Mucosa of stomach (tissue), 1 donor: ENCODE measurements around the gene ADCY1.

Experiments used
- H3K27me3 ChIP-seq: one replicate; pipeline ENCODE4 v1.7.0; 2013; ENCODE audit warnings: mild to moderate bottlenecking, low read length; ENCODE audit not compliant: control insufficient read depth, insufficient read depth
- H3K36me3 ChIP-seq: one replicate; pipeline ENCODE4 v1.7.0; 2013; ENCODE audit warnings: low read length; ENCODE audit not compliant: control insufficient read depth, insufficient read depth
- H3K4me1 ChIP-seq: one replicate; pipeline ENCODE4 v1.7.0; 2013; ENCODE audit warnings: mild to moderate bottlenecking, low read length; ENCODE audit not compliant: control insufficient read depth, insufficient read depth
- H3K4me3 ChIP-seq: one replicate; pipeline ENCODE4 v1.7.0; 2013; ENCODE audit warnings: low read length
- H3K9ac ChIP-seq: one replicate; pipeline ENCODE4 v1.7.0; 2013; ENCODE audit warnings: mild to moderate bottlenecking, low read length, moderate library complexity
- H3K9me3 ChIP-seq: one replicate; pipeline ENCODE4 v1.7.0; 2013; ENCODE audit warnings: mild to moderate bottlenecking, low read length, moderate library complexity; ENCODE audit not compliant: control insufficient read depth
- donor health status: Pancreatic carcinoma.

ADCY1 gene

GRCh38 chr7:45689797-45690761, 115.9 kb downstream of the ADCY1 start:
- Histone ChIP-seq H3K9ac (no peak overlapping the region), H3K4me1 (peaks cover 11% of the 10 kb centered on the region), H3K4me3 (no peak overlapping the region), H3K9me3 (no peaks in the 10 kb centered on the region), H3K36me3 (no peaks in the 10 kb centered on the region), H3K27me3 (no peaks in the 10 kb centered on the region)

DNA sequence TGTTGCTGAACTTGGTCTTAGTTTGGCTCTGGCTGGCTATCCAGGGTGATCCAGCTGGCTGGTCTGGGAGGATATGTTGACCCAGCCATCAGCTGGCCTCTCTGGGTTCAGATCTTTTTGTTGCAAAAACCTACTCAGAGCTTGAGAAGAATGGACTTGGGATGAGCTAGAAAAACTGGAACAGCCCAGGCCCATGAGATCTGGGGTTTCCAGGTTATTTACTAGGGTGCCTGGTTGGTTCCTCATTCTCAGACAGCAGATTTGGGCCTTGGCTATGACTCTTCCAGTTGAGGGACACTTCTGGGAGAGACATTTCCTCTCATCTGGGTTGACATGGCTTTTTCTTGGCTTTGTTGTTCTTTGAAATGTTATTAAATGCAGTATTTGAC, 116.6 kb downstream of the ADCY1 start:
- no peak overlapping the region for H3K4me3 ChIP-seq
- H3K9me3 ChIP-seq: no peaks in the 10 kb centered on the region
- no peak overlapping the region for H3K9ac ChIP-seq
- no peaks in the 10 kb centered on the region for H3K36me3 ChIP-seq
- peaks cover 11% of the 10 kb centered on the region for H3K4me1 ChIP-seq
- no peaks in the 10 kb centered on the region for H3K27me3 ChIP-seq

GRCh38 chr7:45691155-45691656, 117.0 kb downstream of the ADCY1 start:
- no peaks in the 10 kb centered on the region for H3K27me3 ChIP-seq
- H3K9ac ChIP-seq: no peak overlapping the region
- peaks cover 11% of the 10 kb centered on the region for H3K4me1 ChIP-seq
- no peak overlapping the region for H3K4me3 ChIP-seq
- no peaks in the 10 kb centered on the region for H3K36me3 ChIP-seq
- no peaks in the 10 kb centered on the region for H3K9me3 ChIP-seq

DNA sequence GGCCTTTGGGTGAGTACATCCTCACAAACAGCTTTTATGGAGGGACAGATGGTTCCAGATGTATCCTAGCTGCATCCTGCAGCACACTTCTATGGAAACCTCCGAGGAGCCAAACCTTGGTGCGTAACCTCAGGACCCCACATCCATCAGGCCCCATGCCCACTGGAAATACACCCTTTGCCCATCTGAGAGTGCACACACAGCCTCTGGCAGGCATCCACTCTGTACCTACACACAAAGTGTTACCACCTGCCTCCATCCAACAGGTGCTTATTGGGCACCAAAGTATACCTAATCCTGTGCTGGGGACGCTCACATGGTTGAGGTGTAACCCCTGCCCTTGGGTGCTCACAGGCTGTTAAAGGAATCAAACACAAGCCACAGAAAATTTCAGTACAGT, 117.9 kb downstream of the ADCY1 start:
- Histone ChIP-seq H3K27me3 (no peaks in the 10 kb centered on the region), H3K36me3 (no peaks in the 10 kb centered on the region), H3K4me3 (no peak overlapping the region), H3K9ac (no peak overlapping the region), H3K9me3 (no peaks in the 10 kb centered on the region), H3K4me1 (peaks cover 11% of the 10 kb centered on the region)

GRCh38 chr7:45695249-45695995, 121.3 kb downstream of the ADCY1 start:
- no peaks in the 10 kb centered on the region for H3K36me3 ChIP-seq
- H3K4me1 ChIP-seq: peaks cover 9% of the 10 kb centered on the region
- no peaks in the 10 kb centered on the region for H3K9me3 ChIP-seq
- H3K9ac ChIP-seq: no peak overlapping the region
- no peaks in the 10 kb centered on the region for H3K27me3 ChIP-seq
- H3K4me3 ChIP-seq: no peak overlapping the region

DNA sequence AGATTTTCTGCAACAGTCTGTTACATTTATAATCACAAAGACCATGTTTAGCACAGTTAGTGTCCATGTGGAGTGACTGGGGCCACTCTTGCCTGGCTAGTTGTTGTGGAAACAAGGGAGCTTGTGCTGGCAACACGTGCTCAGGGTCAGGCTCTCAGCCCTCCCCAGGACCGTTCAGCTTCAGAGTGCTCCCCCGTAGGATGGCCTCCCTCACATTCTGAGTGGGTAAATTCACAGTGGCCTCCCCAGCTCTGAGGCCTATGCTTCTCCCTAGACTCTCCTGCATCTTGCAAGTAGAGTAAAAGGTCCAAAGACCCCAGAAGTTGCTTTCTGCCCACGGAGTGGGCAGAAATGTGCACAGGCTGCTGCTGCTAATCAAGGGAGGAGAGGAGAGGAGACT, 122.3 kb downstream of the ADCY1 start:
- Histone ChIP-seq H3K36me3 (no peaks in the 10 kb centered on the region), H3K9me3 (no peaks in the 10 kb centered on the region), H3K9ac (no peak overlapping the region), H3K4me3 (no peak overlapping the region), H3K4me1 (no peaks in the 10 kb centered on the region), H3K27me3 (no peaks in the 10 kb centered on the region)

DNA sequence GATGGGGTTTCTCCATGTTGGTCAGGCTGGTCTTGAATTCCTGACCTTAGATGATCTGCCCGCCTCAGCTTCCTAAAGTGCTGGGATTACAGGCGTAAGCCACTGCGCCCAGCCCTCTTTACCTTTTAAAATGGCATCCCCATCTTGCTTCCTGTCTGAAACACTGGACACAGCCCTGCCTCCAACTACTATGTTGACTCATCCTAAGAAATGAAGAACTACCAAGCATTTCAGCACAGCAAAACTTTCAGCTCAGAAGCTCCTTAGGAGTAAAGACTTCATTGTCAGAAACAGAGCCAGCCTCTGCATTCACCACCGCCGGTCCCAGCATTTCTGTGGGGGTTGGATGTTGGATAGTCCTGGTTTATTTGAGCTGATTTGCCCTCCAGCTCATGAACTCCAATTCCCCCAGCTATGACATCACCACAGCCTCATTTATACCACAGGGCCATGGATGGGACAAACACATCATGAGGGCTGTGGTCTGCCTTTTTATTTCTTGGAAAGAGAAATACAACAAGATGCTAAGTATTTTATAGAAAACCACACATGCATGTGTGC, 123.5 kb downstream of the ADCY1 start:
- Histone ChIP-seq H3K9ac (no peak overlapping the region), H3K27me3 (no peaks in the 10 kb centered on the region), H3K4me3 (no peak overlapping the region), H3K4me1 (no peaks in the 10 kb centered on the region), H3K36me3 (no peaks in the 10 kb centered on the region), H3K9me3 (no peaks in the 10 kb centered on the region)

DNA sequence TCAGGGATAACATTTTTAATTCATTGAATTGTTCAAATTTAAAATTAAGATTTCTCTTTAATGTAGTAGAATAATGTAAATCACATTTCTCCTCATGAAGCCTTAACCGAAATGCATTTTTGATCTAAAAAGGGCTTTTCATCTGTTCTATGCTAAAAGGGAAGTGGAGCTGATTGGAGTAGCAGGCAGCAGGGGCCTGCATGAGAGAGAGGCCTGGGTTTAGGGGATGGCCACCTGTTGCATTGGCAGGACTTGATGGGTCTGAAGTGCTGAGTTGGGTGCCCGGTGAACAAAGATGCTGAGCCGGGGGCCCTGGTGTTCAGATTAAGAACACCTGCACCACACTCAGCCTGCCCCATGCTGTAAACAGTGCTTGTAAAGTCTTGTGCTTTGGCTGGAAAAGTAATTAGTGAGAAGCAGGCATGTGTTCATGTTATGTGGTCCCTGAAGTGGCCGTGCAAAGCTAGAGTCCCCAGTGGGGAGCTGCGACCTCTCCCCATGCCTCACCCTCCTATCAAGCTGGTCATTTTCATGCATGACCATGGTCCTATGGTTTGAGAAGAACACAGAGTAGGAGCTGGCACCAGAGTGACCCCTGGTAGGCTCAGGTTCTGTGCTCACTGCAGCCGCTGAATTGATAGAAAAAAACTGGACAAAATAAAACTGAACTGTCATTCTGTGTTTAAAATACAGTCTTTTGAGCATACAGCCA, 124.3 kb downstream of the ADCY1 start:
- no peaks in the 10 kb centered on the region for H3K27me3 ChIP-seq
- H3K9me3 ChIP-seq: no peaks in the 10 kb centered on the region
- no peaks in the 10 kb centered on the region for H3K4me1 ChIP-seq
- no peak overlapping the region for H3K4me3 ChIP-seq
- no peak overlapping the region for H3K9ac ChIP-seq
- H3K36me3 ChIP-seq: no peaks in the 10 kb centered on the region

GRCh38 chr7:45699015-45699309, 124.8 kb downstream of the ADCY1 start:
- Histone ChIP-seq H3K9ac (no peak overlapping the region), H3K36me3 (no peaks in the 10 kb centered on the region), H3K9me3 (no peaks in the 10 kb centered on the region), H3K4me3 (no peak overlapping the region), H3K27me3 (no peaks in the 10 kb centered on the region), H3K4me1 (no peaks in the 10 kb centered on the region)

DNA sequence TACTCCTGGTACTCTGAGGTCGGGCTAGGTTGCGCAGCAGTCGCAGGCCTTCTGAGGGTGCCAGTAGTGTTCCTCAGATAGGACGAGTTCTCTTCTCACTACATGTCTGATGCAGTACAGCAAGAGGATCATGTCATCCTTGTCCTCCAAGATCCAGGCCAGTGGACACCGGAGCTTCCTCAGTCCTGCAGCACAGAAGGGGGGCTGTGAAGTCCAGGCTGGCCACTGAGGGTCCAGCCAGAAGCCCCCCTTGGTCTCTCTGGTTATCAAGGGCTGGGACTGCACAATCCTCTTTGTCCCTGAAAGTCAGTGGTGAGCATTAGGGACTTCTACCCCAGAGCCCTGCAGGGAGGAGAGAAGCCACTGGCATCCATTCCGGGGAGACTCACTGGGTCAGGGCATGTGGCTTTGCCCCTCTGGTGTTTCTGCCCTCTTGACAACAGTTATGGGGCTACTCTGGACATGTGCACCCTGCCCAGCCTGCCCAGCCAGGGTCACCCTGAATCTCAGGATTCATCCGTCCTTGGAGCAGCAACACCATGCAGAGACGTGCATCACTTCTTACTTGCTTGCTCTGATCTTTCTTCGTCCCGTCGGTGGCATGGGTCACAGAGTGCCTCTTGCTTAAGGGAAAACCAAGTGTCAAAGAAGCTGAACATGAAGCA, 125.7 kb downstream of the ADCY1 start:
- no peak overlapping the region for H3K4me3 ChIP-seq
- H3K36me3 ChIP-seq: no peaks in the 10 kb centered on the region
- H3K4me1 ChIP-seq: no peaks in the 10 kb centered on the region
- no peaks in the 10 kb centered on the region for H3K9me3 ChIP-seq
- H3K9ac ChIP-seq: no peak overlapping the region
- no peaks in the 10 kb centered on the region for H3K27me3 ChIP-seq

DNA sequence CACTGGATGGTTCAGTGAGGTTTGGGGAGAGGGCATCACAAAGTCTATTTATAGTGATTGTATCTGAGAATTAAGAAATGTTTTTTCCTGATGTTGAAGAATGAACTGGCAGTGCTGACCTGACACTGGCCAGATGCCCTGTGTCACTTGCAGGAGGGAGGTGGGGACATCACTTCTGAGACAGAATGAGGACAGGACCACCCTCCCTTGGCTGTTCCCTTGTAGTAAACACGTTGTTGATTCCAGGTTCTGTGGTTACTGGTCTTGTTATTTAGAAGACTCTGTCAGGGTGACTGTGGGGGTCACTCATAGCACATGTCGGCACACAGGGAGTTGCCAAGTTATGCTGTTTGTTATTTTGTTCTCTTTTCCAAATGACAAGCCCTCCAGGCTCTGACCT, 126.4 kb downstream of the ADCY1 start:
- Histone ChIP-seq H3K4me1 (no peaks in the 10 kb centered on the region), H3K9me3 (no peaks in the 10 kb centered on the region), H3K36me3 (no peaks in the 10 kb centered on the region), H3K4me3 (no peak overlapping the region), H3K9ac (no peak overlapping the region), H3K27me3 (no peaks in the 10 kb centered on the region)
